WTC11 (cell line): ENCODE data around the gene PPP1R12B. TPM values are rescaled to one million over a fixed set of nuclear protein-coding genes. Genes with fewer than 3 reads are reported as not detected.

Experiments
- ATAC-seq: fragments of 200-7000 bp; cut with Tn5 transposase; 2 replicates; pipeline ENCODE4 v1.10.0; 2021; ENCODE audit warnings: mild to moderate bottlenecking, moderate library complexity
- CTCF ChIA-PET: fragments of 300-600 bp; sonication (Branson Sonifier 250); formaldehyde crosslinking; loops from one replicate; lab custom pipeline; 2021; ENCODE audit warnings: antibody characterized with exemption; lab: Charles Lee
- POLR2A ChIA-PET: fragments of 350-600 bp; sonication (Branson Sonifier 250); formaldehyde crosslinking; loops from one replicate; lab custom pipeline; 2021; ENCODE audit warnings: antibody characterized with exemption; lab: Charles Lee
- DNase-seq: peaks from one replicate; pipeline ENCODE4 v3.0.0; 2021; ENCODE audit warnings: low spot score
- H3K27ac Mint-ChIP-seq: 2 replicates; pipeline ENCODE4 v1.8.0; 2021; ENCODE audit warnings: mixed read lengths
- H3K27me3 Mint-ChIP-seq: 2 replicates; pipeline ENCODE4 v1.8.0; 2021; ENCODE audit warnings: low read depth, mild to moderate bottlenecking, moderate library complexity, mixed read lengths
- H3K36me3 Mint-ChIP-seq: 2 replicates; pipeline ENCODE4 v1.8.0; 2021; ENCODE audit warnings: mixed read lengths
- H3K4me1 Mint-ChIP-seq: 2 replicates; pipeline ENCODE4 v1.8.0; 2022; ENCODE audit warnings: mixed read lengths
- H3K4me3 Mint-ChIP-seq: 2 replicates; pipeline ENCODE4 v1.8.0; 2021; ENCODE audit warnings: mild to moderate bottlenecking, moderate library complexity, mixed read lengths
- H3K9me3 Mint-ChIP-seq: 2 replicates; pipeline ENCODE4 v1.8.0; 2021; ENCODE audit warnings: mixed read lengths
- AFF4 ChIP-seq: sonication (generic); formaldehyde crosslinking; IDR thresholded peaks from 2 replicates; pipeline ENCODE4 v1.8.1; 2023; ENCODE audit warnings: mild to moderate bottlenecking, missing genetic modification reagents, borderline replicate concordance
- ATF2 ChIP-seq: sonication (generic); formaldehyde crosslinking; IDR thresholded peaks from 2 replicates; pipeline ENCODE4 v1.8.1; 2022; ENCODE audit warnings: low read depth, missing genetic modification reagents, borderline replicate concordance
- ATF3 ChIP-seq: sonication (generic); formaldehyde crosslinking; conservative IDR thresholded peaks from 2 replicates; pipeline ENCODE4 v1.8.1; 2022; ENCODE audit warnings: mild to moderate bottlenecking, missing genetic modification reagents
- E2F5 ChIP-seq: sonication (generic); formaldehyde crosslinking; IDR thresholded peaks from 2 replicates; pipeline ENCODE4 v1.8.1; 2022; ENCODE audit warnings: mild to moderate bottlenecking, moderate library complexity, missing genetic modification reagents
- FOXJ3 ChIP-seq: sonication (generic); formaldehyde crosslinking; IDR thresholded peaks from 2 replicates; pipeline ENCODE4 v1.9.0; 2021; ENCODE audit warnings: missing genetic modification reagents, mild to moderate bottlenecking, borderline replicate concordance
- FOXP4 ChIP-seq: sonication (generic); formaldehyde crosslinking; IDR thresholded peaks from 2 replicates; pipeline ENCODE4 v1.8.0; 2022; ENCODE audit warnings: mild to moderate bottlenecking, missing genetic modification reagents
- HMGXB4 ChIP-seq: sonication (generic); formaldehyde crosslinking; IDR thresholded peaks from 2 replicates; pipeline ENCODE4 v1.8.1; 2023; ENCODE audit warnings: mild to moderate bottlenecking, moderate library complexity, missing genetic modification reagents
- KAT7 ChIP-seq: sonication (generic); formaldehyde crosslinking; IDR thresholded peaks from 2 replicates; pipeline ENCODE4 v1.8.1; 2023; ENCODE audit warnings: missing genetic modification reagents, mild to moderate bottlenecking, borderline replicate concordance
- MAX ChIP-seq: sonication (generic); formaldehyde crosslinking; IDR thresholded peaks from 2 replicates; pipeline ENCODE4 v1.8.0; 2022; ENCODE audit warnings: mild to moderate bottlenecking, missing genetic modification reagents
- MXD4 ChIP-seq: fragments of 250-450 bp; sonication (Bioruptor Pico); IDR thresholded peaks from 2 replicates; pipeline ENCODE4 v1.8.0; 2021; ENCODE audit warnings: mild to moderate bottlenecking, moderate library complexity, borderline replicate concordance
- MYBL2 ChIP-seq: sonication (generic); formaldehyde crosslinking; IDR thresholded peaks from 2 replicates; pipeline ENCODE4 v1.8.1; 2023; ENCODE audit warnings: mild to moderate bottlenecking, moderate library complexity, missing genetic modification reagents
- NFYB ChIP-seq: sonication (generic); formaldehyde crosslinking; conservative IDR thresholded peaks from 2 replicates; pipeline ENCODE4 v1.8.0; 2022; ENCODE audit warnings: low read depth, missing genetic modification reagents
- OVOL2 ChIP-seq: fragments of 250-450 bp; sonication (Bioruptor Pico); IDR thresholded peaks from 2 replicates; pipeline ENCODE4 v1.9.0; 2021; ENCODE audit warnings: mild to moderate bottlenecking, borderline replicate concordance
- RORB ChIP-seq: fragments of 250-450 bp; sonication (Bioruptor Pico); IDR thresholded peaks from 2 replicates; pipeline ENCODE4 v1.9.0; 2021; ENCODE audit warnings: mild to moderate bottlenecking
- STAT6 ChIP-seq: sonication (generic); formaldehyde crosslinking; conservative IDR thresholded peaks from 2 replicates; pipeline ENCODE4 v1.8.1; 2023; ENCODE audit warnings: mild to moderate bottlenecking, low read depth, missing genetic modification reagents, moderate library complexity
- ZNF232 ChIP-seq: sonication (generic); formaldehyde crosslinking; IDR thresholded peaks from 2 replicates; pipeline ENCODE4 v1.8.0; 2022; ENCODE audit warnings: mild to moderate bottlenecking, missing genetic modification reagents
- ZNF512 ChIP-seq: sonication (generic); formaldehyde crosslinking; IDR thresholded peaks from 2 replicates; pipeline ENCODE4 v1.8.1; 2022; ENCODE audit warnings: missing genetic modification reagents, borderline replicate concordance
- total RNA-seq: library from RNA; stranded (reverse); gene quantifications from 3 replicates; pipeline ENCODE4 v1.2.3, GENCODE V29; 2021

PPP1R12B gene
- total RNA-seq, 1 experiment from 2014 or later = 19.2 TPM

GRCh38 chr1:202319381-202320080 lies 29.0 kb upstream of the PPP1R12B start (continued):
- TF ChIP-seq ZNF232 = no peak
- no peak for TF ChIP-seq NFYB (CRISPR knock-in tag)

GRCh38 chr1:202320081-202320405 lies 28.5 kb upstream of the PPP1R12B start:
- Mint-ChIP-seq H3K27me3 (no peaks in the 10 kb centered on the region), H3K4me3 (no peak overlapping the region), H3K9me3 (no peaks in the 10 kb centered on the region), H3K4me1 (peaks cover 12% of the 10 kb centered on the region), H3K36me3 (no peaks in the 10 kb centered on the region), H3K27ac (no peak overlapping the region)
- POLR2A ChIA-PET = no interaction called here
- DNase-seq (no peak), ATAC-seq (no peak)
- CTCF ChIA-PET = no interaction called here
- TF ChIP-seq STAT6 (CRISPR knock-in tag) = no peak
- no peak for TF ChIP-seq MXD4 (CRISPR knock-in tag)
- TF ChIP-seq OVOL2 (CRISPR knock-in tag) = no peak
- TF ChIP-seq ZNF512 = no peak
- no peak for TF ChIP-seq RORB

- Mint-ChIP-seq H3K4me1 (no peaks in the 10 kb centered on the region), H3K9me3 (no peaks in the 10 kb centered on the region), H3K27me3 (no peaks in the 10 kb centered on the region), H3K27ac (no peak overlapping the region), H3K4me3 (no peak overlapping the region), H3K36me3 (no peaks in the 10 kb centered on the region)
- ATAC-seq = no peak
- POLR2A ChIA-PET = no interaction called here
- CTCF ChIA-PET = interaction anchor here (1.3 to 1.8 kb wide), 4 partner anchors 8 to 139 kb away, joined by 4 to 8 read pairs (median 5); no protein-coding TSS in a partner anchor
- DNase-seq = no peak
- TF ChIP-seq MAX (CRISPR knock-in tag) (no peak), MYBL2 (CRISPR knock-in tag) (no peak), FOXP4 (CRISPR knock-in tag) (no peak), KAT7 (no peak), HMGXB4 (no peak), ATF3 (no peak), FOXJ3 (CRISPR knock-in tag) (no peak), AFF4 (CRISPR knock-in tag) (no peak), E2F5 (CRISPR knock-in tag) (no peak), ATF2 (CRISPR knock-in tag) (no peak)
Measured at GRCh38 chr1:202323731-202324130, 24.8 kb upstream of the PPP1R12B start.
